H4 (cell line): Measurements from ENCODE around the gene CNTFR. TPM values are rescaled to one million over a fixed set of nuclear protein-coding genes. Genes with fewer than 3 reads are reported as not detected.

Experiments used
- DNase-seq: peaks from one replicate; pipeline ENCODE4 v3.0.0-alpha.2; 2015; ENCODE audit warnings: low spot score
- total RNA-seq: library from RNA; depleted of rRNA; stranded (reverse); fragments of >200 nt; shearing (Covaris generic); gene quantifications from 2 replicates; pipeline ENCODE4 v1.2.3, GENCODE V29; 2014

CNTFR gene
- total RNA-seq, 1 experiment from 2014 or later = 0.15 TPM

DNA sequence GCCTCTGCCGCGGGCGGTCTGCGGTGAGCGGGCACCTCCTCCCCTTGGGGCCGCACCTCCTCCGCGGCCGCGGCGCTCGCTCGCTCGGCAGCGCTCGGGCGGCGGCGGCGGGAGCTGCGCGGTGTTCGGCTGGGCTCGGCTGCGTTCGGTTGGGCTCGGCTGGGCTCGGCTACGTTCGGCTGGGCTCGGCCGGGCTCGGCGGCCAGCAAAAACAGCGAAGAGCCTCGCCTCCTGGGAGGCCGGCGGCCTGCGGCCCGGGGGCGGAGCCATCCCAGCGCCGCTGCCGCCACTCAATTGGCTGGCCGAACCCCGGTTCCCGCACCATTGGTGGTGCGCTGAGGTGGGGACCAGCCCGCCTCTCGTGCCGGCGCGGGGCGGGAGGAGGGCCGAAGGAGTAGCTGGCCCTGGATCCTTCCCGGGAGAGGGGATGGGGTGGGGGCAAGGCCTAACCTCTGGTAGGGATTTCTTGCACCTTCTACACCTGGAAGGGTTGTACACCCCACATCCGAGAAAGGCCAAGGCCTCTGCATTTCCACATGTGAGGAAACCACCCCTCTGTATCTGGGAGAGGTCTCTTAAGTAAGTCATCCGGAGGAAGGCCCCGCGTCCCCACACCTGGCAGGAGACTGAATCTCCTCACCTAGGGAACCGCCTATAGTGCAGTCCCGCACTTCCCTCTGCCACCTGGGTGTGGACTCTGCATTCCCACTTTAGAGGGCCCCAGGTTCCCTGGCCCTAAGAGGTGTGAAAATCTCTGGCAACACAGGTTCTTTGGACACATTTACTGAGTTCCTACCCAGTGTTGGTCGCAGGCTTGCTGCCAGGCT, 66.3 kb downstream of the CNTFR start, which contains the start of gene ENHO:
Gene ENHO, minus strand, starts transcription at position 20 of the 827 bp plus-strand sequence. CDS start 1,295 bp downstream, outside the sequence.
- DNase-seq = peak; percentile 82

GRCh38 chr9:34522091-34522887, 67.2 kb downstream of the CNTFR start:
- DNase-seq = no peak

DNA sequence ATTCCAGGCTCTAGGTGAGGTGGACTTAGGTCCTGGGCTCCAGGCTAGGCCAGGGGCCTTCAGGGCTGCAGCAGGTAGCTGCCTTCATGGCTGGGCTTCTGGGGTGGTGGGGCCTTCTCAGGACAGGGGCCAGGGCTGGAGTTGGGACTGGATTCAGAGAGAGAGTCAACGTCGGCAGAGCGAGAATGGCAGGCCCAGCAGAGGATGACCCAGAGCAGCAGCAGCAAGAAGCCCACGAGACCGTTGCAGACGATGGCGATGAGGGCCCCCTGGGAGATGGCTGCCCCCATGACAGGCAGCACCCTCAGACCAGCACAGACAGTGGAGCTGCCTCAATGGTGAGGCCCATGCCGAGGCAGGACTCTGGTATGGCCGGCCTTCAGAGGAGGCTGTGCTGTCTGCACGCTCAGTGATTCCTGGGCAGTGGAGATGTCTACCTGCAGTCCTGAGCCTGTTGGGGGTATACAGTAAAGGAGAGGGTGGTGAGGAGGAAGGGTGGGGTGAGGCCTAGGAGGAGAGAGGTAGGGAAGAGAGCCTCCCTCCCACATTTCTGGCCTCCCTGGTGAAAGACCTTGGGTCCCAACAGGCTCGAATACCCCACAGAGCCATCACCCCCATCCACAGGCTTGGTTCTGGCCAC, 68.0 kb downstream of the CNTFR start:
- no peak for DNase-seq

DNA sequence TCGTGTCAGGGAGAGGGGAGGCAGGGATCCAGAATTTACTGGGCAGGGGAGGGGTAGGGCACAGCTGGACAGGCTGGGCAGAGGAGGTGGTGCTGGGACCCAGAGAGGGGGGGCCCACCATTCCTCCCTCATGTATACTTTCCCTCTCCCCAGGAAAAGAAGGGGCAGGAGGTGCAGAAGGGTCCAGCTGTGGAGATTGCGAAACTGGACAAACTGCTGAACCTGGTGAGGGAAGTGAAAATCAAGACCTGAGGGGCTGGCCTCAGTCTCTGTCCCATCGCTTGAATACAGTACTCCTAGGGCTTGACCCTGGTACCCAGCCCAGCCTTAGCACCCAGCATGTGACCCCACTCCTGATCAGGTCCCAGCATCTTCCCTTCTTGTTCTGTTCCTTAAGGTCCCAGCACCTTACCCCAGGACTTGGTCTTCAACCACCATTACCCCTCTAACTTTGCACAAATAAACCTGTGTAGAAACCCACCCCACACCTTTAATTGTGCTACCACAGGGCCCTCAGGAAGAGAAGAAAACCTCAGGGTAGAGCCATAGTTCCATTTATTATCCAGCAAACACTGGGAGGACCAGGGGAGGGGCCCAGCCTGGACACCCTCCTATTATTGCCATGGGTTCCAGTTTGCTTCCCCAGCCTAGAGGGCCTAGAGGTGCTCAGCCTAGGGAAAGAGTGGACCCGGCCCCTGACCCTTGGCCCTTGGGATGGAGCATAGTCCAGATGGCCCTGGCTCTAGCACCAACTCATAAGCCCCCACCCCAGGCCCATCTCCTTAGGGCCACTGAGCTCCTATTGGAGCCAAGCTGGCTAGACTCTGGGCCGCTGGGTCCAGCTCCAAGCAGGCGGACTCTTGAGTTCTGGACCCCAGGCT, 68.8 kb downstream of the CNTFR start:
- DNase-seq = no peak

- no peak for DNase-seq
These were observed 69.4 kb downstream of the CNTFR start for GRCh38 chr9:34520096-34520495.

DNA sequence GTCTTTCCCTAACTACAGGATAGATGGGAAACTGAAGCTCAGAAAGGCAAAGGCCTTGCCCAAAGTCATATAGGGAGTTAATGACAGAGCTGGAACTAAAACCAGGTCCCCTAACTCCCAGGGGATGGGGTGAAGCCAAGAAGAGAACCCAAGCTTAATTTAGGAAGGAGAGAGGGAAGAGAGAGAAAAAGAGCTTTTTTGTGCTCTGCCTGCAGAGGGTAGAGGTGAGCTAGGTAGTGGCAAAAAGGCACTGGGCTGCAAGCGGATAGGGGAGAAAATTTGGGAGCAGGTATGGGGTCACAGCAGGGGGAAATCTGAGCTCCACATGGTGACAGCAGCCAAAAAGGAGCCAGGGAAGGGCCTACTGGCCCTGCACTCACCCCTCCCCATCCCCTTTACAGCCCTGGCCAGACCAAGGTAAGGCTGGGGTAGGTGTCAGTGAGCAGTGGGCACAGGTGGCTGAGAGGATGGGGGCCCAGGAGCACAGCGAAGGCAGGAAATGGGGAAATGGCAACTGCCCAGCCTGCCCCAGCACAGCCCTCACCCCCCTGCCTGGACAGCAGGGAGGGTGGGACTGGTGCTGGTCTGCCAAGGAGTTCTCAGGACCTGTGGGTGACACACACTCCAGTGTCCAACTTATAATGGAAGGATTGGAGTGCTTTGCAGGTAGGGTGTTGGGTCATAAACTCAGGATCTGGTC, 70.1 kb downstream of the CNTFR start:
- no peak for DNase-seq

DNA sequence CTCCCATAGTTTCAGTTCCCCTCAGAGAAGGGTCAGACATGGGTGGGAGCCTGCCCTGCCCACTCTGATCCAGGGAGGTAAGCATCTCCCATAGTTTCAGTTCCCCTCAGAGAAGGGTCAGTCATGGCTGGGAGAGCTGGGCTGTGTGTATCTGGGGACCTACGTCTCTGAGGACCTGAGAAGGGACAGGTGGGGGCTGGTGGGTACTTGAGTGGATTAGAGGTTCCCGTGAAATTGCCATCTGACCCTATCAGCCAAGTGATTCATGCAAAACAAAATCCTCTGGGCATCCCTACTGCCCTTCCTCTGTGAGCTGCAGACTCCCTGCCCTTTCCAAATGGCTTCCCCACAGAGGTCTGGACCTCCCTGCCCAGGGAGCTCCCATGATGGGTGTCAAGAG, 70.6 kb downstream of the CNTFR start:
- no peak for DNase-seq

GRCh38 chr9:34518110-34518616, 71.4 kb downstream of the CNTFR start:
- DNase-seq = no peak

- DNase-seq = no peak
These were observed 72.3 kb downstream of the CNTFR start for GRCh38 chr9:34517185-34517584.

- no peak for DNase-seq
These were observed 73.6 kb downstream of the CNTFR start for GRCh38 chr9:34515959-34516358.

GRCh38 chr9:34514816-34515215, 74.7 kb downstream of the CNTFR start:
- DNase-seq = no peak

DNA sequence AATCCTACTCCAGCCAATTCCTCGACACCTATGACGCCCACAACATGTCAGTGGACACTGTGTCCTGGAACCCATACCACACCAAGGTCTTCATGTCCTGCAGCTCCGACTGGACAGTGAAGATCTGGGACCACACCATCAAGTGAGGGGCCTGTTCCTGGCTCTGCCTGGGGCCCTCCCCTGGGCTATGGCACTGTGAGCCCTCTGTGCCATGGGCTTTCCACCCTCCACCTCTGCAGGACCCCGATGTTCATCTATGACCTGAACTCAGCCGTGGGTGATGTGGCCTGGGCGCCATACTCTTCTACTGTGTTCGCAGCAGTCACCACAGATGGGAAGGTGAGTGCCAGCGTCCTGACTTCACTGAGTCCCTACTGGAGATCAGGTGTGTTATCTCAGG, 75.1 kb downstream of the CNTFR start:
- DNase-seq = no peak

- DNase-seq = no peak
These were observed 75.8 kb downstream of the CNTFR start for GRCh38 chr9:34513567-34514214.

DNA sequence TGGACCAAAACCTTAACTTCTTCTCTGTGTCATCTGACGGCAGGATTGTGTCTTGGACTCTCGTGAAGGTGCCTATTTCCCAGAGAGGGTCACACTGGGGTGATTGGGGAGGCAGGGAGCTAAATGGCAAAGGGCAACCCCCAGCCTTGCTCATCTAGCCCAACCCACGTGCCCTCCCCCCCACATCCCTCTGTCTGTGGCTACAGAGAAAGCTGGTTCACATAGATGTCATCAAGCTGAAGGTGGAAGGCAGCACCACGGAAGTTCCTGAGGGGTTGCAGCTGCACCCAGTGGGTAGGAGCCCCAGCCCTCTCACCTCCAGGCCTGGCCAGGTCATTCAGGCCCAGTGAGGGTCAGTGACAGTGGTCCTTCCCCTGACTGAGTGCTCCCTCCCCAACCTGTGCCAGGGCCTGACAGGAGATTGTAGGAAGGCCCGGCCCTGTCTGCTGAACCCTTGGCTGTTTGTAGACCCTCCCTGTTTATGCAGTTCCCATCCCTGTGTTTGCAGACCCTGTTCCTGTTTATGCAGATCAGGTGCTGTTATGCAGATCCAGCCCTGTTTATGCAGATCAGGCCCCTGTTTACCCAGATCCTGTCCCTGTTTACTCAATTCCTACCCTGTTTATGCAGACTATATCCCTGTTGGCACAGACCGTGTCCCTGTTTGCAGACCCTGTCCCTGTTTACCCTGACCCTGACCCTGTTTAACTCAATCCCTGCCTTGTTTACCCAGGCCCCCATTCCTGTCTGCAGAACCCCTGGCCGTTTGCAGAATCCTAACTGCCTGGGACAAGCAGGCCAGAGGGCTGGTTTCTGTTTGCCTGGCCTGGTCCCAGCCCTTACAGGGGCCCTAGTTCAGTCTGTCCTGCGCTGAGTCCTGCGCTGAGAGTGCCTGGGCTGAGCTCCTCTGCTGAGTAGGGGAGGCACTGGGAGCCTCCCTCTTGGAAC, 77.1 kb downstream of the CNTFR start:
- DNase-seq = no peak

DNA sequence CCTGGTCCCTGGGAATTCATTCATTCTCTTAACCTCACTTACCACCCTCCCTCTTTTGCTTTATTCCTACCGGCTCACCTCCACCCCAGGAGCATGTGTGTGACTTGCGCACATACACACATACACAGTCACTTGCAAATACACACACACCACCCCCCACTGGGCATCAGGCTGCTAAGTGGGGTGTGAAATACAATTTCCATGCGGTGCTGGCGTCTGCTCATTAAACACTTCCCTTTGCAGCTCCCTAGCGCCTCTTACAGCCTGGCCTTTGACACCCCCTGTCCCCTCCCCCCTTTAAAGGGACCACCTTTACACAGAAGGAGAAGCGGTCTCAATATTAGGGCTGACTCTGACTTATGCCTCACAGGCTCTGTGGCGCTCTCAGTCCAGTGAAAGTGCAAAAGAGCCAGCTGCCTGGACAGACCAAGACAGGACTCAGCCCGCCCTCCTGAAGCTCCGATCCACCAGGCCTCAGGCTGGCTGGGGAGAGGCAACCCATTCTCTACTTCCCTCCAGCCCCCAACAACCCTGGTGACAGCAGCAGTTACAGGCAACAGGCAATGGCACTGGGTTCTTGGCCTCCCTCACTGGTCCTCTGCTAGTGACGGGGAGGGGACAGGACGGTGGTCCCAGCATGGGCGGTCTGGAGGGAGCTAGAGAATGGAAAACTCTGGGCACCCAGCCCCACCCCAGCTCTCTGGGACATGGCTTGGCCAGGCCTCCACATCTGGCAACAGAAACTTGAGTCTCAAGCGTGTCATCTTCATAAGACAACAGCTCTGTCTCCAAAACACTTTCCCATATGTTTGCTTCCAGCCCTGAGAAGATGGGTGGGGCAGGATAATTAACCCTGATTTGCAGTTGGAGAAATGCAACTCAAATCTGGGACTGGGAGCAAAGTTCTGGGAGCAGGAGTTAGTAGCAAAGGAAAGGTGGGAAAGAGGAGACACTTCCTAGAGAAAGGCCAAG, 78.7 kb downstream of the CNTFR start:
- DNase-seq = no peak

DNA sequence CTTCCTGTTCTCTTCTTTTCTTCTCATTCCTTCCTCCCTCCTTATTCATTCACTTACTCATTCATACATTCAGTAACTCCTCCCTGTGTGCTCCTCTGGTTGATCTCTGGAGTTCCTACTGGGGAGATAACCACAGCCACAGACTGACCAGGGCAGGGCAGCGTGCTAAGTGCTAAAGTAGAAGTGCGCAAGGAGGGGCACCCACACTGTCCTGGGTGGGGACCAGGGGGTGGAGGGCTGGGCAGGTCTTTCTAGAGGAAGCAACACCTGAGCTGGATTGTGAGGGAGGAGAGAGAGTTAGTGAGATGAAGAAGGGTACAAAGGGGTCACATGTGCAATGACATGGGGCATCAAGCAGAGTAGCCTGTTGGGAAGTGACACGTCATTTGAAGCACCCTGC, 80.6 kb downstream of the CNTFR start:
- no peak for DNase-seq

DNA sequence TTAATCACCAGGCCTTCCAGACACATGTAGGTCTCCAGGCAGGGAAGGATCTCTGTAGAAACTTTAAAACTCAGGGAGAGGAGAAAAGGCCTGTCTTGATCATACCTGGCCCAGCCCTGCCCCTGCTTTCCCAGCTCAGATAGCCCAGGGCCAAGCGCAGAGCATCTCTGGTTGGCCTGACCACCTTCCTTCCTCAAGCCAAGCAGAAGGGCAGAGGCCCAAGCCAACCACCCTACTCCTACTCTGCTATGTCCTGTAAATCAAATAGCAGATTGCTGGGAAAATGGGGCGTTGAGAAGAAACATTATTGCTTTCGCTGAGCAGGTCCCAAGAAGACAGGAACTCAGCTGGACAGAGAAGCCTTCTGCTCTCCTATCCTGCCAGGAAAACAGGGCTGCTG, 81.1 kb downstream of the CNTFR start:
- no peak for DNase-seq

GRCh38 chr9:34507966-34508365, 81.6 kb downstream of the CNTFR start:
- DNase-seq = no peak
